ENCODE measurements around the gene ANXA7.
A peak's percentile ranks its signal among the peaks of the same experiment; 100 is the strongest.
"Not testable (repeated sequence)": the region's sequence is repeated elsewhere in the genome, so short reads cannot be mapped to it uniquely, and the experiment has no call there.

ANXA7 gene

DNA sequence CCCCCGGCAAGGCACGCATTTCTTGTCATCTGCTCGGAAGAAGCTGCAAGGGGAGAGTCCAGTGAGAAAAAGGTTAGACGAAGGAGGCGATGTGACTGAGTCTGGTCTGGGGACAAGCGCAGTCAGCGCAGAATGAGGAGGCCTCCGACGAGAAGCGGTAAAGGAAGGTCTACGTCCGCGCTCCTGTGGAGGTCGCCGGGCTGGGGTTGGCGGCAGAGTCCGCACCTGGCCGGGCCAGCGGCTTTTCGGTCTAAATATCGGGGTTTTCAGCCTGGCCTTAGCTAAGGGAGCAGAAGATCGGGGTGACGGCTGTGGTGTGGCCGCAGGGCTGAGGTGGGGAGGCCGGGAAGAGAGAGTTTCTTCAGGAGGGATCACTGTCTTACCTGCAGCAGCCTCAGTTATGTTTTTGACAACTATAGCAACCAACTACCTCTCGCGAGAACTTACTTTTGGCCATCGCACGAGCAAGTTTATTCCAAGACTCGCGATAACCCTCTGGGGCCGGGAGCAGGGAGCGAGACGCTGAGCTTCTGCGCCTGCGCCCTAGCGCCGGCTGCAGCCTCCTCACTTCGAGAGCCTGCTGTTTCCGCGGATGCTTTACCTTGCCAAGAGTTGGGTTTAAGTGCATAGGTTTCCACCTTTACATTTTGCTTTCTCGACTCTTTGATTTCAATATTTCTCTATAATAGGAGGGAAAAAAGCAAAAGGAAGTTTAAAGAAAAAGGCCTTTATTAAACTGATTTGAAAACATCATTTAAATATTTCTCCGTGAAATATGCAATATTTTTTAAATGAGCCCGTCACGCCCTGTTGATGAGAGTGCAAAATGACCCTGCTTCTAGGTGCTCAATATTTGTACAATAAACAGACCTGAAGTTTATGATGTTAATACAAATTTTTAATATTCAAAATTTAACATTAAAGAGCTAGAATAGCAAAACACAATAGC lies 55.3 kb downstream of the ANXA7 start, which contains the start of gene CFAP70:
Gene CFAP70 (minus strand): TSS at position 534 of the 949 bp plus-strand sequence. CDS start 4,068 bp downstream, outside the sequence.
- intact Hi-C loops (cut with DNase I), result no loop called here
- peak; percentile 81 to 96 (median 90) for DNase-seq

DNA sequence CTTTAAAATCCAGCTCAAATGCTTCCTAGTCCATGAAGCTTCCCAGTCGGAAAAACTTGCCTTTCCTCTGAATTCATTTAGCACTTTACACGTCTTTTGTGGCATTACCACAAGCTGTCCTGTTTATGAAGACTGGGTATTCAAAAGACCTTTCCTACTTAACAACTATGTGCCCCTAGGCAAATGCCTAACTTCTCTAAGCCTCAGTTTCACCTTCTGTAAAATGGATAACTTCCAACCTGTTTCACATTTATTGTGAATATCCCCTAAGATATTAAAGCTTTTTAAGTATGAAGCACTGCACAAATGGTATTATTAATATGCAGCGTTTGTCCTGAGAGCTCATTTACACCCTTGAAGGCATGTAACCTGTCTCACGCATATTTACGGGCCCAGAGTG lies 56.0 kb downstream of the ANXA7 start:
- intact Hi-C loops (cut with DNase I), result no loop called here
- DNase-seq, result no peak

DNA sequence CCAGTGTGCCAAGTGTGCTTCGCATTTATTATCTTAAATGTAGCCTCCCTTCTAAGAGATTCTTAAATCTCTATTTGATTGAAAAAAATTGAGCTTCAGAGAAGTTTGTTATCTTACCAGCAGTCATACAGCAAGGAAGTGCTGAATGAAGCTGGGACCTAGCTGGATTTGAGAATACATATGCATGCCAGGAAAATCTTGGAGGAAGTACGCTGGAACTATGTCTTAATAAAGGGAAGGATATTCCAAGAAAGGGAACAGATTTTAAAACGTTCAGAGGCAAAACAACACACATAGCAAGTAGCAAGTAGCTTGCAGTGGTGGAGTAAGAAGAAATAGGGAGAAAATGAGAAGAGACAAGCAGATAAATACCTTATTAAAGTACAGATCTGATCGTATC lies 56.7 kb downstream of the ANXA7 start:
- intact Hi-C loops (cut with DNase I), result no loop called here
- no peak for DNase-seq

DNA sequence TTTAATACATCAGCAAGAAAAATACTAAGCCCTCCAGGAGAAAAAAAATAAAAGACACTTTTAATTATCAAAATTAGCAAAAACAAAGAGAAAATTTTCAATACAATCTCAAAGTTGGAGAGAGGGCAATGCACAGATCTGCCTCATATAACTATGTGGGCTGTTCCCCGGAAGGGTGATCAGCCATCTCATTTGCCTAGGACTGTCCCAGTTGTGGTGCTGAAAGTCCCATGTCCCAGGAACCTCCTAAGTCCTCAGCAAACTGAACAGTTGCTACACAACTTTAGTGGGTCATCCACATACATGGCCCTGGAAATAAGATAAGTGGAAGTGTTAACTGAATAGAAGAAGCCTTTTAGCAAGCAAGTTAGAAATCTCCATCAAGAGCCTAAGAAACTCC lies 69.6 kb downstream of the ANXA7 start:
- intact Hi-C loops (cut with DNase I), result no loop called here
- DNase-seq, result no peak

DNA sequence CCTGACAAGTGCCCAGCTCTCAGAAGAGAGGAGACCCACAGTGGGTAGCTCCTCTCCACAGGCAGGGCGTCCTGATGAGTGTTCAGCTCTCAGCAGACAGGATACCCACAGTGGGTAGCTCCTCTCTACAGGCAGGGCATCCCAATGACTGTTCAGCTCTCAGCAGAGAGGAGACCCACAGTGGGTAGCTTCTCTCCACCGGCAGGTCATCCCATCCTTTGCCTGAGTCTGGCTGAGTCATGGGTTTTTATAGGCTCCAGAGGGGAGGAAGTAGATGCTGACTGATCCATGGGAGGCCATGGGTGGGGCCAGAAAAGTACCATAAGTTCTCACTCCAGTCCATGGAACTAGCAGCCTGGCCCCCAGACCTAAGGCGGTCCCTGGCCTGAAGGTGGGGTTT lies 73.7 kb downstream of the ANXA7 start:
- intact Hi-C loops (cut with DNase I), result no loop called here
- no peak for DNase-seq

DNA sequence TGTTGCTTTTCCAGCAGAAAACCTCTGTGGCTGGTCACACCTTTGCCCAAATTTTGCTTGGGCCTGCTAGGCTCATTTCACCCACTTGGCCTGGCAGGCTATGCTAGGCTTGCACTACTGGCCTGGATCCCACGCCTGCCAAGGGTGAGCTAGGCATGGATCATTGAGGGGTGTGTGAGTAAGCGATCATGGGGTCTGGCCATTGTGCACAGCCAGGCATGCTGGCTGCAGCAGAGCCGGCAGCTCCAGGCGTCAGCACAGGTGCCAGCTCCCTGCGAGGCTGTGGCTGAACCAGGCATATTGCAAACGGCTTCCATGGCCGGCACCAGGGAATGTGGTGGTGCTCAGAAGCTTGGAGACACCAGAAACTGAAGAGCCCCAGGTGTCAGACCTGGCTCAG lies 74.4 kb downstream of the ANXA7 start:
- DNase-seq, result peak in 28 of 42 donors; percentile 4 to 81 (median 36)
- intact Hi-C loops (cut with DNase I), result no loop called here

DNA sequence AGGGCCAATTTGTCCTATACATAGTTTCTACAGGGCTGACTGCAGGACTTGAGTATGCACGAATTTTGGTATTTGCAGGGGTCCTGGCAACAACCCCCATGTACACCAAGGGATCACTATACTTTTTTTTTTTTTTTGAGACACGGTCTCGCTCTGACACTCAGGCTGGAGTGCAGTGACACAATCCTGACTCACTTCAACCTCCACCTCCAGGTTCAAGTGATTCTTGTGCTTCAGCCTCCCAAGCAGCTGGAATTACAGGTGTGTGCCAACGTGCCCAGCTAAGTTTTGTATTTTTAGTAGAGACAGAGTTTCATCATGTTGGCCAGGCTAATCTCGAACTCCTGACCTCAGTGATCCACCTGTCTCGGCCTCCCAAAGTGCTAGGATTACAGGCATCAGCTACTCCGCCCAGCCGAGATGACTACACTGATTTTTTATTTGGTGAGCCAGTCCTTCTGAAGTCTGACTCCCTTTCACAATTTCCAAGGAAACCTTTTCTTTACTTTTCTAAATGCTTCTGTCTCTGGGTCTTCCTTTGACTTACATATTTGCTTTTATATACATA lies 75.0 kb downstream of the ANXA7 start:
- intact Hi-C loops (cut with DNase I), result no loop called here
- DNase-seq, result no peak

DNA sequence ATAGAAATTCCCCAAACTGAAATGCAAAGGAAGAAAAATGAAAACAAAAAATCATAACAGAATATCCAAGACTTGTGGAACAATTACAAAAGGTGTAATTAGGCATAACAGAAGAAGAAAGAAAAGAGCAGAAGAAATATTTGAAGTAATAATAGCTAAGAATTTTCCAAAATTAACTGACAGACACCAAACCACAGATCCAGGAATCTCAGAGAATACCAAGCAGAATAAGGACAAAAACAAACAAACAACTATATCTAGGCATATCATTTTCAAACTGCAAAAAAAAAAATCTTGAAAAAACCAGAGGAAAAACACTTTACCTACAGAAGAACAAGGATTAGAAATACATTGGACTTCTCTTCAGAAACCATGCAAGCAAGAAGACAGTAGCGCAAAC lies 80.7 kb downstream of the ANXA7 start:
- intact Hi-C loops (cut with DNase I), result no loop called here
- DNase-seq, result no peak

DNA sequence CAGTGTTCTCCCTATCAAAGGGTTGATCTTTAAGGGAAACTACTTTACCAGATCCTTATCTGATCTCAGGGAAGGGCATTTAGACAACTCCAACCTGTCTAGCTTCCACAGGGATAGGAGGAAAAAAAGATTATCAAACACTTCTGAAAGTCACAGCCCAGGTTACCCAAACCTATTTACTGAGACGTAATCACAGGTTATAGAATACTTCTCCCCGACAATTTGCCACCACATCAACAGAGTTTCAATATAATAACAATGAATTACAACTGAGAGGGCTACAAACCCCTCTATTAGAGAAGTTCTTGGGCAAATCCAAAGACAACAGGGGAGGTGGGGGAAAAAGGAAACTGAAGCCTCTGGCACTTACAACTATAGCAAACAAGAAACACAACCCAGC lies 81.5 kb downstream of the ANXA7 start:
- intact Hi-C loops (cut with DNase I), result no loop called here
- DNase-seq, result no peak

DNA sequence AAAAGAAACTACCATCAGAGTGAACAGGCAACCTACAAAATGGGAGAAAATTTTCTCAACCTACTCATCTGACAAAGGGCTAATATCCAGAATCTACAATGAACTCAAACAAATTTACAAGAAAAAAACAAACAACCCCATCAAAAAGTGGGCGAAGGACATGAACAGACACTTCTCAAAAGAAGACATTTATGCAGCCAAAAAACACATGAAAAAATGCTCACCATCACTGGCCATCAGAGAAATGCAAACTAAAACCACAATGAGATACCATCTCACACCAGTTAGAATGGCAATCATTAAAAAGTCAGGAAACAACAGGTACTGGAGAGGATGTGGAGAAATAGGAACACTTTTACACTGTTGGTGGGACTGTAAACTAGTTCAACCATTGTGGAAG lies 85.3 kb downstream of the ANXA7 start:
- intact Hi-C loops (cut with DNase I); DNase-seq: not testable (repeated sequence)

DNA sequence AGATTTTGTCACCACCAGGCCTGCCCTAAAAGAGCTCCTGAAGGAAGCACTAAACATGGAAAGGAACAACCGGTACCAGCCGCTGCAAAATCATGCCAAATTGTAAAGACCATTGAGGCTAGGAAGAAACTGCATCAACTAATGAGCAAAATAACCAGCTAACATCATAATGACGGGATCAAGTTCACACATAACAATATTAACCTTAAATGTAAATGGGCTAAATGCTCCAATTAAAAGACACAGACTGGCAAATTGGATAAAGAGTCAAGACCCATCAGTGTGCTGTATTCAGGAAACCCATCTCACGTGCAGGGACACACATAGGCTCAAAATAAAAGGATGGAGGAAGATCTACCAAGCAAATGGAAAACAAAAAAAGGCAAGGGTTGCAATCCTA lies 88.6 kb downstream of the ANXA7 start:
- DNase-seq; intact Hi-C loops (cut with DNase I): not testable (repeated sequence)

All from head of caudate nucleus (tissue), 42 donors.